Memory B cell (primary cell): ENCODE data around the gene FOXB2.

Source experiments
- ATAC-seq: fragments of 150-1000 bp; cut with Tn5 transposase; 2 replicates; pipeline ENCODE4 v1.10.0; 2021; ENCODE audit warnings: low read depth, mild to moderate bottlenecking, moderate library complexity
- DNase-seq, 2 donors: peaks; one replicate each; pipeline ENCODE4 v3.0.0; 2022; ENCODE audit warnings: low spot score in 2 of 2
- H3K27ac Mint-ChIP-seq: one replicate; pipeline ENCODE4 v1.8.0; 2022; ENCODE audit warnings: mild to moderate bottlenecking, moderate library complexity, mixed read lengths
- H3K27me3 Mint-ChIP-seq: one replicate; pipeline ENCODE4 v1.8.0; 2022; ENCODE audit warnings: mixed read lengths
- H3K36me3 Mint-ChIP-seq: one replicate; pipeline ENCODE4 v1.8.0; 2022; ENCODE audit warnings: mild to moderate bottlenecking, mixed read lengths
- H3K4me1 Mint-ChIP-seq: one replicate; pipeline ENCODE4 v1.8.0; 2022; ENCODE audit warnings: mixed read lengths
- H3K4me3 Mint-ChIP-seq: one replicate; pipeline ENCODE4 v1.8.0; 2022; ENCODE audit warnings: mild to moderate bottlenecking, moderate library complexity, mixed read lengths
- H3K9me3 Mint-ChIP-seq: one replicate; pipeline ENCODE4 v1.8.0; 2022; ENCODE audit warnings: mixed read lengths

The FOXB2 gene

DNA sequence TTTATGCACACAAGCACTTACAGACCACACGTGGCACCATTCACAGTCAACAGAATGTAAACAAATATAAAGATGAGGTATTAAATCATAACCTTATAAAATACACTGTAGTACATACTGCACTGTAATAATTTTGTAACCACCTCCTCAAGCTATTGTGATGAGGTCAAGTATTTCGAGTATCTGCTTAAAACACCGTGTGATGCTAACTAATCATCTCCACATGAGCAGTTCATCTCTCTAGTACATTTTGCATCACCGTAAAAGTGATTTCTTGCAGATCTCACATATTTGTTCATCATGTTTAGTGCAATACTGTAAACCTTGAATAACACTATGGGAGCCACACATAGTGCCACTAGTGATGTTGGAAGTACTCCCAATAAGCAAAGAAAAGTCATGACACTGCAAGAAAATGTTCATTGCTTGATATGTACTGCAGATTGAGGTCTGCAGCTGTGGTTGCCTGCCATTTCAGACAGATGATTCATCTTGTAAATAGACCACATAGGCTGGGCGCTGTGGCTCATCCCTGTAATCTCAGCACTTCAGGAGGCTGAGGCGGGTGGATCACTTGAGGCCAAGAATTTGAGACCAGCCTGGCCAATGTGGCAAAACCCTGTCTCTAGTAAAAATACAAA lies 44.3 kb downstream of the FOXB2 start:
- no peak overlapping the region for H3K27ac Mint-ChIP-seq
- ATAC-seq (no peak), DNase-seq (no peak)
- no peak overlapping the region for H3K4me3 Mint-ChIP-seq
- no peaks in the 10 kb centered on the region for H3K36me3 Mint-ChIP-seq
- H3K4me1 Mint-ChIP-seq: no peaks in the 10 kb centered on the region
- H3K27me3 Mint-ChIP-seq: peaks cover 2% of the 10 kb centered on the region
- no peaks in the 10 kb centered on the region for H3K9me3 Mint-ChIP-seq

DNA sequence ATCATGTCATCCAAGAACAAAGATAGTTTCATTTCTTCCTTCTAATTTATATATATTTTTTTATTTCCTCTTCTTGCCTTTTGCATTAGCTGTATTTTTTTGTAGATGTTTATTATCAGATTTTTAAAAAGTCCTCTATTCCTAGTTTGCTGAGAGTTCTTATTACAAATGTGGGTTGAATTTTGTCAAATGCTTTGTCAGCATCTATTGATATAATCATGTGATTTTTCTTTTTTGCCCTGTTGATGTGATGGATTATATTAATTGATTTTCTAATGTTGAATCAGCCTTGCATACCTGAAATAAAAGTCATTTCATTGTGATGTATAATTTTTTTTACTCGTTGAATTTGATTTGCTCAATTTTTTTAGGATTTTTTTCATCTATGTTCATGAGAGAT lies 46.9 kb downstream of the FOXB2 start:
- no peak for ATAC-seq
- no peak overlapping the region for H3K4me3 Mint-ChIP-seq
- DNase-seq: no peak
- no peak overlapping the region for H3K27ac Mint-ChIP-seq
- H3K4me1 Mint-ChIP-seq: no peaks in the 10 kb centered on the region
- no peaks in the 10 kb centered on the region for H3K9me3 Mint-ChIP-seq
- H3K27me3 Mint-ChIP-seq: peaks cover 2% of the 10 kb centered on the region
- no peaks in the 10 kb centered on the region for H3K36me3 Mint-ChIP-seq
